ENCODE measurements around the gene PACRG. TPM values are rescaled to one million over a fixed set of nuclear protein-coding genes. Genes with fewer than 3 reads are reported as not detected.

Gene PACRG
- polyA plus RNA-seq, 12 donors: 1.5 to 4.3 (median 2.0) TPM; not detected in 2

GRCh38 chr6:163333701-163334663 lies 606.2 kb downstream of the PACRG start:
- DNase-seq: no peak

GRCh38 chr6:163335056-163335455 lies 607.3 kb downstream of the PACRG start:
- DNase-seq: no peak

- DNase-seq: peak; percentile 61
Observed at GRCh38 chr6:163335671-163336545, 608.1 kb downstream of the PACRG start.

GRCh38 chr6:163336961-163337360 lies 609.2 kb downstream of the PACRG start:
- no peak for DNase-seq

GRCh38 chr6:163337958-163338357 lies 610.2 kb downstream of the PACRG start:
- no peak for DNase-seq

- DNase-seq: peak; percentile 79
Observed at GRCh38 chr6:163338671-163339405, 611.1 kb downstream of the PACRG start.

GRCh38 chr6:163339466-163339865 lies 611.7 kb downstream of the PACRG start:
- DNase-seq: no peak

GRCh38 chr6:163340201-163340887 lies 612.6 kb downstream of the PACRG start:
- DNase-seq: no peak

GRCh38 chr6:163341224-163342061 lies 613.7 kb downstream of the PACRG start:
- no peak for DNase-seq

- no peak for DNase-seq
Observed at GRCh38 chr6:163342571-163343539, 615.1 kb downstream of the PACRG start.

- no peak for DNase-seq
Observed at GRCh38 chr6:163343609-163344008, 615.8 kb downstream of the PACRG start.

GRCh38 chr6:163344411-163344810 lies 616.6 kb downstream of the PACRG start:
- no peak for DNase-seq

- no peak for DNase-seq
Observed at GRCh38 chr6:163345931-163346330, 618.2 kb downstream of the PACRG start.

- DNase-seq: no peak
Observed at GRCh38 chr6:163346497-163346961, 618.8 kb downstream of the PACRG start.

- no peak for DNase-seq
Observed at GRCh38 chr6:163347021-163347446, 619.3 kb downstream of the PACRG start.

- DNase-seq: no peak
Observed at GRCh38 chr6:163348789-163349680, 621.3 kb downstream of the PACRG start.

GRCh38 chr6:163349696-163350095 lies 621.9 kb downstream of the PACRG start:
- no peak for DNase-seq

- peak; percentile 35 for DNase-seq
Observed at GRCh38 chr6:163351013-163351412, 623.2 kb downstream of the PACRG start.
